GM18517 (cell line): ENCODE data around the gene IGFBP6.

Source experiments
- ATAC-seq: cut with Tn5 transposase; IDR thresholded peaks from one replicate; pipeline ENCODE4 v1.9.1; 2021; ENCODE audit warnings: mild to moderate bottlenecking, moderate library complexity; ENCODE audit not compliant: unreplicated experiment

Gene IGFBP6

DNA sequence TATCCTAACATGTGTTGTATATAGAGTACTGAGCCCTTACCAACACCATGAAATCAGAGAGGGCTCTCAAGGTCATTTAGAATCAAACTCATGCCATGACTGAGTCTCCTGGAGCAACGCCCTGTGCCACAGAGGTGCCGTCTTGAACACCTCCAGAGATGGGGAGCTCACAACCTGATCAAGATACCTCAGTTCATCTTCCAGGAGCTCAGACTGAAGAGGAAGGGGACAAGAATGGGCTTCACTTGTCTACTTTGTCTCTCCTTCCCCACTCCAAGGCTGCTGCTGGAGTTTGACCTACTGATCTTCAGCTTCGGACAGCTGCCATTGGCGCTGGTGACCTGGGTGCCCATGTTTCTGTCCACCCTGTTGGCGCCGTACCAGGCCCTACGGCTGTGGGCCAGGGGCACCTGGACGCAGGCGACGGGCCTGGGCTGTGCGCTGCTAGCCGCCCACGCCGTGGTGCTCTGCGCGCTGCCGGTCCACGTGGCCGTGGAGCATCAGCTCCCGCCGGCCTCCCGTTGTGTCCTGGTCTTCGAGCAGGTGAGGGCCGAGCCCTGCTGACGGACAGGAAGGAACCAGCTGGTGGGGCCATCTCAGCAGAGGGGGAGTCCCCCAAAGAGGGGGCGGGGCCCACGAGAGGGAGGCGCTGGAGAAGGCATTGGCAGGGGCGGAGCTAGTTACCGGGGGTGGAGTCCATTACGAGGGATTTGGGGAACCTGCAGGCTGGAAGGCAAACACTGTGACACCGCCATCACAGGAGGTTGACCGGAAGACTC is 17.8 kb downstream of the IGFBP6 start:
- ATAC-seq, result no peak

- ATAC-seq, result no peak
Measured at GRCh38 chr12:53115891-53116648, 18.6 kb downstream of the IGFBP6 start.

GRCh38 chr12:53118751-53119300 is 21.4 kb downstream of the IGFBP6 start:
- no peak for ATAC-seq

DNA sequence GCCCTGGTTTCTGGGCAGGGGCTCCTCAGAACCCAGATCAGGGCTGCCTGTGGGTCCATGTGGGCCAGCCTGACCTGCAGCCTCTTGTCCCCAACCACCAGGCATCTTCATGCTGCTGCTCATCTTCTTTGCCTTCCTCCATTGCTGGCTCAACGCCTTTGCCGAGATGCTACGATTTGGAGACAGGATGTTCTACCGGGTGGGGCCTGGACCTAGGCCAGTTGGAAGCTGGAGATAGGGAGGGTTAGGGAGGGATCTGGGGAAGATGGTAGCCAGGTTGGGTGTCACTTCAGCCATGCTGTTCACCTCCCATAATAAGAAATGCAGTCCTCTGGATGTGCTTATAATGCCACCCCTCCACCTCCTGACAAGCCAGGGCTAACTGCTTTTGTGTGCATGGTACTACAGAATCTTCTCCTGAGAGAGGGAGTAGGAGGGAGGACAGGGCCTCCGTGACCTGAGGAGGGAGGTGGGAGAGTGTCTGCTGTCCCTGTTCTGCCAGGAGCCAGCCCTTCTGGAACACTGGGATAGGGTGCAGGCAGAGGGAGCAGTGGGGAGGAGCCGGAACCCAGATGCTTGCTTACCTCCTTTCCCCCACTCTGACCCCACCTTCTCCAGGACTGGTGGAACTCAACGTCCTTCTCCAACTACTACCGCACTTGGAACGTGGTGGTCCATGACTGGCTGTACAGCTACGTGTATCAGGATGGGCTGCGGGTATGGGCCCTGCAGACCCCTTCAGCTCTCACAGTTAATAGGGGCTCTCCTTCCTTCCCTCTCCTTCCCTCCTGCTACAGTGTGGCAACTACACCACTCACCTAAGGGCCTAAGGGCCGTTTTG is 23.4 kb downstream of the IGFBP6 start:
- no peak for ATAC-seq

GRCh38 chr12:53122961-53123468 is 25.5 kb downstream of the IGFBP6 start:
- no peak for ATAC-seq

DNA sequence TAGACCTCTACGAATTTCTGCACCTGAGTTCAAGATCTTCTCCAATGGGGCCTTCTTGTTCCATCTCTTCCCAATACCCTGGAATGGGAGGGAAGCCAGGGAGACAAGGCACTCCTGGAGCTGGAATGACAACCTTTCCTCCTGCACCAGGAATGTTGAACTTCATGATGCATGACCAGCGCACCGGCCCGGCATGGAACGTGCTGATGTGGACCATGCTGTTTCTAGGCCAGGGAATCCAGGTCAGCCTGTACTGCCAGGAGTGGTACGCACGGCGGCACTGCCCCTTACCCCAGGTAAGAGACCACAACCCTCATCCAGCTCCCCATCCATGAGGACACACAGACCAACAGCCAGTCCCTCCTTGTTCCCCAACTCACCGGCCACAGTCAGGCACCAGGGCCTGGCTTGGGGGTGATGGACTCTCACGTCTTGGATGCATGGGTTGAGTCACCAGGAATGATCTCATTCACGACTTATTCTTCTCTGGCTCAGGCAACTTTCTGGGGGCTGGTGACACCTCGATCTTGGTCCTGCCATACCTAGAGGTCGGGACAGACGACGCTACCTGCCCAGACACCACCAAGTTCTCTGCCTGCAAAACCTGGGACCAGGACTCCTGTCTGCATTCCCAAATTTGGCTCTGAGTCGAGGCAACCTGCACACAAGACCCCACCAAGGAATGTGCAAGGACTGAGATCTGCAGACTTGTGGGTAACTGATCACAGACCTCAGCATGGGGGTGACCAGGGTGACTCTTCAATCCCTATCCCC is 26.3 kb downstream of the IGFBP6 start:
- no peak for ATAC-seq

GRCh38 chr12:53124352-53124723 is 26.9 kb downstream of the IGFBP6 start:
- ATAC-seq, result no peak

GRCh38 chr12:53127169-53127568 is 29.7 kb downstream of the IGFBP6 start:
- ATAC-seq, result no peak

DNA sequence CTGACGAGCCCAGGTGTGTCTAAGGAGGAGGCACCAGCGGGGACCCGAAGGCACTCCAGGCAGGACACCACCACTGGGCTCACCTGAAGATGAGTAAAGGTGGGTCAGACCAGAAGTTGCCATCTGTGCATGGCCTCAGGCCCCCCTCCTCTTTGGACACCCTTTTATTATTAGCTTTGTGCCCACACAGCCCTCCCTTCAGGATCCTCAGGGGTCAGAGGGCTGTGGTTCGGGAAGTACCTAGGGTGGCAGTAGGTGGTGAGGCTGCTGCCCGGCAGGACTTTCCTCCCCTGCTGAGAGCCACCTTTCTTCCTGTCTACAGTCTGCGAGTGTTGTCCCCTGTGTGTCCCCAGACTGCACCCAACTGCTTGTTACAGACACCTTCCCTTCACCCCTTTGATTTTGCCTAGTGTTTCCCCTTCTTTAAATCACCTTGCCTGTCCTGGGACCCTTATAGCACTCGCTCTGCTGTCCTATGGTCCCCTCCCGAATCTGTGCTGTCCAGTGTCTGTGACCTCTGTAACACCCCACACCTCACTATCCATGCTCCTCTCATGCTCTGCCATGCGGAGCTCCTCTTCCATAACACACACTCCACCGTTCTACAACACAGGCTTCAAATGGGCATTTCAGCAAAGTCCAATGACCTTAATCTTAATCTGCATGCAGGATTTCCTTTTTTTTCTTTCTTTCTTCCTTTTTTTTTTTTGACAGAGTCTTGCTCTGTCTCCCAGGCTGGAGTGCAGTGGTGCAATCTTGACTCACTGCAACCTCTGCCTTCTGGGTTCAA is 31.5 kb downstream of the IGFBP6 start:
- ATAC-seq, result no peak

- no peak for ATAC-seq
Measured at GRCh38 chr12:53131844-53132243, 34.4 kb downstream of the IGFBP6 start.

DNA sequence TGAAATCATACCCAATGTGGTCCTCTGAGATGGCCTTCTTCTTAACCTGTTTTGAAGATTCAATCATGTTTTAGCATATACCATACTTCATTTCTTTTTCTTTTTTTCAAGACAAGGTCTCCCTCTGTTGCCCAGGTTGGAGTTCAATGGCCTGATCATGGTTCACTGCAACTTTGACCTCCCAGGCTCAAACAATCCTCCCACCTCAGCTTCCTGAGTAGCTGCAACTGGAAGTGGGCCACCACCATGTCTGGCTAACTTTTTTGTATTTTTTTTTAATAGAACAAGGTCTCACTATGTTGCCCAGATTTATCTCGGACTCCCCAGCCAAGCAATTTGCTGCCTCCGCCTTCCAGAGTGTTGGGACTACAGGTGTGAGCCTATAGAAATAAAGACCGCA is 36.3 kb downstream of the IGFBP6 start:
- no peak for ATAC-seq

GRCh38 chr12:53143355-53143754 is 45.9 kb downstream of the IGFBP6 start:
- no peak for ATAC-seq

- ATAC-seq, result no peak
Measured at GRCh38 chr12:53145383-53146260, 48.2 kb downstream of the IGFBP6 start.

DNA sequence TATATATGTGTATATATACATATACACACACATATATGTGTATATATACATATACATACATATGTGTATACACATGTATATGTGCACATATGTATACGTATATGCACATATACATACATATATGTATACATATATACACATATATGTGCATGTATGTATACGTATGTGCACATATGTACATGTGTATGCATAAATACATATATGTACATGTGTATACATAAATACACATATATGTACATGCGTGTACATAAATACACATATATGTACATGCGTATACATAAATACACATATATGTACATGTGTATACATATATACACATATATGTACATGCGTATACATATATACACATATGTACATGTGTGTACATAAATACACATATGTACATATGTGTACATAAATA is 49.7 kb downstream of the IGFBP6 start:
- ATAC-seq, result no peak

DNA sequence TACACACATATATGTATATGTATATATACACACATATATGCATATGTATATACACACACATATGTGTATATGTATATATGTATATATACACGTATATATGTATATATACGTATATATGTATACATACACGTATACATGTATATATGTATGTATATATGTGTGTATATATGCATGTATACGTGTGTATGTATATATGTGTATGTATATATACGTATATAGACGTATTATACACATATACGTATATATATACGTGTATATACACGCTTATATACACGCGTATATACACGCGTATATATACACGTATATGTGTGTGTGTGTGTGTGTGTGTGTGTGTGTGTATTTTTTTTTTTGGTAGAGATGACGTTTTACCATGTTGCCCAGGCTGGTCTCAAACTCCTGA is 50.2 kb downstream of the IGFBP6 start:
- no peak for ATAC-seq

GRCh38 chr12:53151039-53151438 is 53.6 kb downstream of the IGFBP6 start:
- ATAC-seq, result no peak
